ENCODE data around the gene AGAP5. TPM values are rescaled to one million over a fixed set of nuclear protein-coding genes. Genes with fewer than 3 reads are reported as not detected.

Gene AGAP5
- total and polyA plus RNA-seq, 2 of the 8 experiments (the other 6 are each of a cell fraction or from before 2014, with no cell fraction given): 5.4 to 6.0 TPM

DNA sequence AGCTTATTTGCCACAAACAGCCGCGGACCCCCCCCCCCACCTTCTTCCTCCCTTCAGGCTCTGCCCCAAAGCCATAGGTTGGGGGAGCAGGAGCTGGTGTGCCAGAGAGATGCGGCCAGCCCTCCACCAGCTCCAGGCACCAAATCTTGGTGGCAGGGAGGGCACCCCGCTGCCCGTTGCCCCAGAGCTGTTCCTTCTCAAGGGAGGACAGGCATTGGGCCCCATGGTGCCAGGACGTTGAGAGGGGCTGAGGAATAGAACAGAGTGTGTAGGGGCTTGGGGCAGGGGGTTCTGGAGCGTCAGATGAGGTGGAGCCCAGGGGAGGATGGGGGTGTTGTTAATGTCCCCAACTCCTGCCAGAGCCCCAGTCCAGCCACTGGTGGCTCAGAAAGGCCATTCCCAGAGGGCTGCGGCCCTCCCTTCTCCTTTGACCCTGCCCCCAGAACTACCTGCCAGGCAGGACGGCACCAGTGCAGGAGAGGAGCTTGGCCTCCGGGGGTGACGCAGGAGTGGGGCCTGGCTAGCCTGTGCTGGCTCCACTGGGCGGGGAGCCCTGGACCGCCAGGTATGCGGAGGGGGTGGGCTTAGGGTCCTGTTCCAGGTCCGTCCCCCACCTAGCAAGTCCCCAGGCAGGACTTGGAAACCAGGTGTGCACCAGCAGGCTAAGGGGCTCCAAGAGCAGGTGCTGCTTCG is 36.3 kb upstream of the AGAP5 start (continued):
- TF ChIP-seq CHD7 (IDR thresholded peaks at IDR 0.05; ENCODE audit: insufficient replicate concordance, low read length) (no peak), KDM1A (IDR thresholded peaks at IDR 0.05; ENCODE audit: borderline replicate concordance, low read length) (no peak), JUND (IDR thresholded peaks at IDR 0.05; ENCODE audit: low read length) (no peak), SP2 (IDR thresholded peaks at IDR 0.05; ENCODE audit: low read length) (no peak), RAD21 (IDR thresholded peaks at IDR 0.05 in 1 of 2, conservative IDR thresholded peaks at IDR 0.05 in 1 of 2; ENCODE audit: low read depth in 2 of 2, low read length in 2 of 2) (no peak), TAF7 (optimal IDR thresholded peaks at IDR 0.05; ENCODE audit: borderline replicate concordance, low read depth, low read length) (no peak)
